ENCODE data around the gene CBLN3. TPM values are rescaled to one million over a fixed set of nuclear protein-coding genes. Genes with fewer than 3 reads are reported as not detected.

CBLN3 gene
- total RNA-seq, result 0.11 and 0.31 TPM in 2 replicates

GRCh38 chr14:24429395-24430142, at the start of gene CBLN3, which contains the start of gene KHNYN:
Gene CBLN3 (minus strand): TSS chr14:24429668. CDS start chr14:24429054, 614 bp downstream.
Gene KHNYN (plus strand): TSS chr14:24429954. CDS start chr14:24430731, 777 bp downstream.

GRCh38 chr14:24442240-24443052, 13.0 kb upstream of the CBLN3 start, which contains the start of gene SDR39U1:
Gene SDR39U1 (minus strand): TSS chr14:24442776. CDS start chr14:24442769, 7 bp downstream.

GRCh38 chr14:24398653-24399446, 30.6 kb downstream of the CBLN3 start, which contains the start of gene NYNRIN:
Gene NYNRIN (plus strand): TSS chr14:24399003. CDS start chr14:24399247, 244 bp downstream.

Other genes with a start within 250 kb of the CBLN3 start
- 42.4 and 82.5 TPM in 2 replicates for gene IPO4, start 240.9 kb downstream of the CBLN3 start, total RNA-seq
- gene TM9SF1, start 234.2 kb downstream of the CBLN3 start, total RNA-seq, result 45.7 and 48.7 TPM in 2 replicates
- 0.87 TPM in 1 of 2 replicates, not detected in the other for gene TSSK4, start 224.0 kb downstream of the CBLN3 start, total RNA-seq
- gene CHMP4A, start 216.2 kb downstream of the CBLN3 start, total RNA-seq, result 50.4 and 54.0 TPM in 2 replicates
- 11.4 and 18.3 TPM in 2 replicates for gene MDP1, start 213.6 kb downstream of the CBLN3 start, total RNA-seq
- 249 and 288 TPM in 2 replicates for gene NEDD8, start 197.3 kb downstream of the CBLN3 start, total RNA-seq
- gene GMPR2, start 196.7 kb downstream of the CBLN3 start, total RNA-seq, result 72.9 and 86.9 TPM in 2 replicates
- gene TINF2, start 187.0 kb downstream of the CBLN3 start, total RNA-seq, result 63.4 and 72.7 TPM in 2 replicates
- 10.5 and 19.3 TPM in 2 replicates for gene TGM1, start 166.5 kb downstream of the CBLN3 start, total RNA-seq
- gene RABGGTA, start 158.1 kb downstream of the CBLN3 start, total RNA-seq, result 51.2 and 83.1 TPM in 2 replicates
- gene DHRS1, start 129.9 kb downstream of the CBLN3 start, total RNA-seq, result 39.3 and 76.7 TPM in 2 replicates
- 13.9 and 18.4 TPM in 2 replicates for gene NOP9, start 129.8 kb downstream of the CBLN3 start, total RNA-seq
- gene CIDEB, start 121.7 kb downstream of the CBLN3 start, total RNA-seq, result 3.2 and 4.1 TPM in 2 replicates
- gene LTB4R2, start 119.5 kb downstream of the CBLN3 start, total RNA-seq, result 37.0 and 42.9 TPM in 2 replicates
- 14.0 and 20.1 TPM in 2 replicates for gene LTB4R, start 118.2 kb downstream of the CBLN3 start, total RNA-seq
- 0.23 and 0.34 TPM in 2 replicates for gene ADCY4, start 94.6 kb downstream of the CBLN3 start, total RNA-seq
- gene RIPK3, start 89.7 kb downstream of the CBLN3 start, total RNA-seq, result 5.4 and 8.0 TPM in 2 replicates
- gene NFATC4, start 61.5 kb downstream of the CBLN3 start, total RNA-seq, result 2.9 and 7.1 TPM in 2 replicates
- gene NYNRIN, start 30.7 kb downstream of the CBLN3 start, total RNA-seq, result 2.7 and 3.8 TPM in 2 replicates
- gene KHNYN, start 286 bp upstream of the CBLN3 start, total RNA-seq, result 48.7 and 55.9 TPM in 2 replicates
- gene SDR39U1, start 13.1 kb upstream of the CBLN3 start, total RNA-seq, result 11.9 and 17.7 TPM in 2 replicates
- gene CMA1, start 78.6 kb upstream of the CBLN3 start, total RNA-seq, result not detected in 2 replicates
- gene CTSG, start 146.6 kb upstream of the CBLN3 start, total RNA-seq, result not detected in 2 replicates
- not detected in 2 replicates for gene GZMH, start 180.0 kb upstream of the CBLN3 start, total RNA-seq
- gene GZMB, start 204.5 kb upstream of the CBLN3 start, total RNA-seq, result not detected in 2 replicates